ENCODE results near the gene FMO3. TPM values are rescaled to one million over a fixed set of nuclear protein-coding genes. Genes with fewer than 3 reads are reported as not detected.
A peak's percentile ranks its signal among the peaks of the same experiment; 100 is the strongest.

Gene FMO3
- total RNA-seq, 1 donor from 2014 or later = 0.98 TPM

- no peak overlapping the region for H3K27ac ChIP-seq
- H3K36me3 ChIP-seq = no peaks in the 10 kb centered on the region
- no peaks in the 10 kb centered on the region for H3K27me3 ChIP-seq
- TF ChIP-seq, protein P1, sequence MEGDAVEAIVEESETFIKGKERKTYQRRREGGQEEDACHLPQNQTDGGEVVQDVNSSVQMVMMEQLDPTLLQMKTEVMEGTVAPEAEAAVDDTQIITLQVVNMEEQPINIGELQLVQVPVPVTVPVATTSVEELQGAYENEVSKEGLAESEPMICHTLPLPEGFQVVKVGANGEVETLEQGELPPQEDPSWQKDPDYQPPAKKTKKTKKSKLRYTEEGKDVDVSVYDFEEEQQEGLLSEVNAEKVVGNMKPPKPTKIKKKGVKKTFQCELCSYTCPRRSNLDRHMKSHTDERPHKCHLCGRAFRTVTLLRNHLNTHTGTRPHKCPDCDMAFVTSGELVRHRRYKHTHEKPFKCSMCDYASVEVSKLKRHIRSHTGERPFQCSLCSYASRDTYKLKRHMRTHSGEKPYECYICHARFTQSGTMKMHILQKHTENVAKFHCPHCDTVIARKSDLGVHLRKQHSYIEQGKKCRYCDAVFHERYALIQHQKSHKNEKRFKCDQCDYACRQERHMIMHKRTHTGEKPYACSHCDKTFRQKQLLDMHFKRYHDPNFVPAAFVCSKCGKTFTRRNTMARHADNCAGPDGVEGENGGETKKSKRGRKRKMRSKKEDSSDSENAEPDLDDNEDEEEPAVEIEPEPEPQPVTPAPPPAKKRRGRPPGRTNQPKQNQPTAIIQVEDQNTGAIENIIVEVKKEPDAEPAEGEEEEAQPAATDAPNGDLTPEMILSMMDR (IDR thresholded peaks at IDR 0.05) = no peak
- TF ChIP-seq POLR2AphosphoS5 (IDR thresholded peaks at IDR 0.05; ENCODE audit: insufficient read depth in 1 of 2, low read depth in 1 of 2) = no peak
- no peak for TF ChIP-seq POLR2A (IDR thresholded peaks at IDR 0.05)
- H3K4me3 ChIP-seq = no peak overlapping the region
- DNase-seq (ENCODE audit: extremely low spot score in 2 of 2) = no peak
- H3K9me3 ChIP-seq = no peaks in the 10 kb centered on the region
- intact Hi-C loops (cut with DNase I) = no loop called here
- H3K4me1 ChIP-seq = no peaks in the 10 kb centered on the region
Observed at GRCh38 chr1:171134204-171134923, 43.7 kb downstream of the FMO3 start.

DNA sequence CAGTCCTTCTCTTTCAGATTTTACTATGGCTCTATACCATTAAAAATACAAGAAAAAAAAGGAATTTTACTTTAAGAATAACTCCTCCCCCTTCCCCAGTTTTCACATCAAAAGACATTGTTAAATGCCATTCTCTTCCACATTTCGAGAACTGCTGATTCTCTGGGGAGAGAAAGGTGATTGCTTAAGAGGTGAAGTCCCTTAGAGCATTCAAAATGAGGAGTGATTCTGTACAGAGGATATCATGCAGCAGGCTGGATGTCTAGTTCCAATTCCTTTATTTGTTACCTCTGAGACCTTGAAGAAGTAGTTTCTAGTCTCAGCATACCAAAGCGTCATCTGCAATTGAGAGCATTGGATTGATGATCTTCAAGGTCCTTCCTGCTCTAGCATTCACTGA lies 46.9 kb downstream of the FMO3 start:
- DNase-seq (ENCODE audit: extremely low spot score in 2 of 2) = no peak
- peaks cover 22% of the 10 kb centered on the region for H3K4me1 ChIP-seq
- no peak for TF ChIP-seq POLR2A (IDR thresholded peaks at IDR 0.05)
- no peak for TF ChIP-seq POLR2AphosphoS5 (IDR thresholded peaks at IDR 0.05; ENCODE audit: insufficient read depth in 1 of 2, low read depth in 1 of 2)
- TF ChIP-seq, protein P1 (IDR thresholded peaks at IDR 0.05) = no peak
- H3K27me3 ChIP-seq = no peaks in the 10 kb centered on the region
- no peak overlapping the region for H3K27ac ChIP-seq
- H3K36me3 ChIP-seq = no peaks in the 10 kb centered on the region
- H3K4me3 ChIP-seq = no peak overlapping the region
- no peaks in the 10 kb centered on the region for H3K9me3 ChIP-seq
- intact Hi-C loops (cut with DNase I) = no loop called here

GRCh38 chr1:171138980-171139379 lies 48.3 kb downstream of the FMO3 start:
- TF ChIP-seq POLR2AphosphoS5 (IDR thresholded peaks at IDR 0.05; ENCODE audit: insufficient read depth in 1 of 2, low read depth in 1 of 2) (no peak), POLR2A (IDR thresholded peaks at IDR 0.05) (no peak)
- TF ChIP-seq, protein P1 (IDR thresholded peaks at IDR 0.05) = no peak
- no peak overlapping the region for H3K4me3 ChIP-seq
- intact Hi-C loops (cut with DNase I) = no loop called here
- H3K36me3 ChIP-seq = no peaks in the 10 kb centered on the region
- no peaks in the 10 kb centered on the region for H3K9me3 ChIP-seq
- H3K27me3 ChIP-seq = no peaks in the 10 kb centered on the region
- DNase-seq (ENCODE audit: extremely low spot score in 2 of 2) = no peak
- H3K27ac ChIP-seq = no peak overlapping the region
- H3K4me1 ChIP-seq = peaks cover 35% of the 10 kb centered on the region

DNA sequence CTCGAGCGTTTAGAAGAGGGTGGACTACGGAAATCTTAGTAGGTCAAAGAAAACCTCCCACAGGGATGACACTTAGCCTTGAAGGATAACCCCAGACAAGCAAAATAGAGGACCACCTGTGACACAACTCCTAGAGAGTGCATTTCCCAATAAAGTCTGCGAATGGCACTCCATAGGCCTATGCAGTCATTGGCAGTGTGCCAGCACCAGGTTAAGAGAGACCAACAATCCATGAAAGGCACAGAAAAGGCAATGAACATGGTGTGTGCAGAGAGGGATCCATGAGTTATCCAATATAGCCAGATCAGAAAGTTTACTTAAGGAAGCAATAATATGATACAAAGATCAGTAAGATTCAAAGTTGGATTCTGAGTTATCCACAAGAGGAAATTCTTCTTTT lies 49.2 kb downstream of the FMO3 start:
- H3K36me3 ChIP-seq = no peaks in the 10 kb centered on the region
- peak overlapping the region; percentile 46 for H3K27ac ChIP-seq
- DNase-seq (ENCODE audit: extremely low spot score in 2 of 2) = no peak
- H3K4me1 ChIP-seq = peaks cover 35% of the 10 kb centered on the region
- no peaks in the 10 kb centered on the region for H3K9me3 ChIP-seq
- intact Hi-C loops (cut with DNase I) = no loop called here
- no peaks in the 10 kb centered on the region for H3K27me3 ChIP-seq
- TF ChIP-seq, protein P1 (IDR thresholded peaks at IDR 0.05) = no peak
- no peak for TF ChIP-seq POLR2A (IDR thresholded peaks at IDR 0.05)
- no peak for TF ChIP-seq POLR2AphosphoS5 (IDR thresholded peaks at IDR 0.05; ENCODE audit: insufficient read depth in 1 of 2, low read depth in 1 of 2)
- H3K4me3 ChIP-seq = no peak overlapping the region

DNA sequence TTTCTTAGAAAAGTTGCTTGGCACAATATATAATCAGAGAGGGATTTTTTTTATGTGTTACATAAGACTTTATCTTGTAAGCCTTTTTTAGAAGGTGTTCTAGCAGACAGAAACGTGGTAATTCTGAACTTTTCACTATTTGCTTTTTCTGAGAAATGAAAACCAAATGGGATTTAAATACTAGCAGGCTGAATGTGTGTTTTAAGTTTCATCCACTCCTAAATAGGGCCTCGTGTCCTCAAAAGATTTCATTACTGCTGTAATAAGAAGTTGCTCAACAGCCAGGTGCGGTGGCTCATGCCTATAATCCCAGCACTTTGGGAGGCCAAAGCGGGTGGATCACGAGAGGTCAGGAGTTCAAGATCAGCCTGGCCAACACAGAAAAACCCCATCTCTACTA lies 49.7 kb downstream of the FMO3 start:
- intact Hi-C loops (cut with DNase I) = no loop called here
- H3K9me3 ChIP-seq = no peaks in the 10 kb centered on the region
- no peaks in the 10 kb centered on the region for H3K27me3 ChIP-seq
- TF ChIP-seq POLR2A (IDR thresholded peaks at IDR 0.05) (no peak), POLR2AphosphoS5 (IDR thresholded peaks at IDR 0.05; ENCODE audit: insufficient read depth in 1 of 2, low read depth in 1 of 2) (no peak)
- TF ChIP-seq, protein P1 (IDR thresholded peaks at IDR 0.05) = no peak
- H3K36me3 ChIP-seq = no peaks in the 10 kb centered on the region
- no peak for DNase-seq (ENCODE audit: extremely low spot score in 2 of 2)
- H3K4me1 ChIP-seq = peaks cover 35% of the 10 kb centered on the region
- peak overlapping the region; percentile 77 for H3K27ac ChIP-seq
- H3K4me3 ChIP-seq = no peak overlapping the region

Data from vagina (tissue), 2 donors.